Stomach (tissue), 19 donors: ENCODE data around the gene LCE3C. TPM values are rescaled to one million over a fixed set of nuclear protein-coding genes. Genes with fewer than 3 reads are reported as not detected.

Experiments
- DNase-seq, 2 donors: peaks; one replicate each; pipeline versions ENCODE4 v3.0.0 to v3.0.0-alpha.2; 2013 to 2019
- H3K27ac ChIP-seq, 5 donors: fragments of 200-600 bp in 4 of 5; sonication (generic) in 4 of 5; one replicate each; pipeline ENCODE4 v1.5.1; 2013 to 2019; ENCODE audit warnings: mild to moderate bottlenecking in 1 of 5, moderate library complexity in 1 of 5
- H3K27me3 ChIP-seq, 3 donors: fragments of 200-600 bp; sonication (generic); one replicate each; pipeline ENCODE4 v1.5.1; 2017 to 2019; ENCODE audit warnings: mixed run types in 1 of 3
- H3K36me3 ChIP-seq, 4 donors: fragments of 200-600 bp; sonication (generic); 1 replicate in 3 of 4; 2 replicates in 1 of 4; pipeline ENCODE4 v1.5.1; 2016 to 2019
- H3K4me1 ChIP-seq, 4 donors: fragments of 200-600 bp; sonication (generic); one replicate each; pipeline ENCODE4 v1.5.1; 2016 to 2019
- H3K4me3 ChIP-seq, 4 donors: fragments of 200-600 bp; sonication (generic) in 3 of 4; one replicate each; pipeline ENCODE4 v1.5.1; 2016 to 2019; ENCODE audit warnings: mild to moderate bottlenecking in 1 of 4
- H3K9me3 ChIP-seq, 4 donors: fragments of 200-600 bp; sonication (generic); one replicate each; pipeline ENCODE4 v1.5.1; 2016 to 2019
- CTCF ChIP-seq, 7 experiments: fragments of 450-650 bp in 4 of 7; fragments of 200-600 bp in 3 of 7; sonication (generic) in 3 of 7; IDR thresholded peaks; one replicate each; pipeline ENCODE4 v1.5.1; 2016 to 2019; ENCODE audit warnings: antibody characterized with exemption in 7 of 7, control low read depth in 2 of 7, mild to moderate bottlenecking in 1 of 7
- EP300 ChIP-seq: sonication (generic); formaldehyde crosslinking; IDR thresholded peaks from one replicate; pipeline ENCODE4 v1.6.1; 2017; ENCODE audit warnings: antibody characterized with exemption
- POLR2A ChIP-seq, 4 donors: fragments of 450-650 bp; IDR thresholded peaks; one replicate each; pipeline ENCODE4 v1.6.1; 2016; ENCODE audit warnings: antibody characterized with exemption in 4 of 4, control low read depth in 2 of 4, mild to moderate bottlenecking in 1 of 4, moderate library complexity in 1 of 4
- POLR2AphosphoS5 ChIP-seq, 3 donors: sonication (generic); formaldehyde crosslinking; IDR thresholded peaks; one replicate each; pipeline ENCODE4 v1.6.1; 2016; ENCODE audit warnings: antibody characterized with exemption in 3 of 3
- WGBS, 5 donors: extraction: QIAGEN DNeasy Blood & Tissue Kit in 3 of 5; methylation state at CpG; one replicate each; pipeline versions ENCODE4 v1.1.5 to v1.1.7; 2013 to 2018; 5-methylcytosine and 5-hydroxymethylcytosine counted together
- intact Hi-C: fragments of 100-400 bp; cut with DNase I; formaldehyde crosslinking; loops from one replicate; pipeline ENCODE4 v1.15.1; 2023; ENCODE audit warnings: low total_unique reads
- long read RNA-seq, 10 donors: transcript quantifications; one replicate each; lab custom pipeline, GENCODE V29; 2026
- polyA plus RNA-seq, 3 donors: library from polyadenylated mRNA; stranded (reverse); fragments of 200-250 nt; gene quantifications; one replicate each; pipeline ENCODE4 v1.2.3, GENCODE V29; 2013
- total RNA-seq, 5 donors: library from RNA; depleted of rRNA; stranded (reverse); fragments of >200 nt; gene quantifications; one replicate each; pipeline versions ENCODE4 v1.1.0 to v1.2.3, GENCODE V29; 2014 to 2016
- donor health status: healthy with polysubstance abuse.
- donor health status: Bipolar disorder and iron deficiency.
- donor health status: healthy.

Gene LCE3C, protein sequence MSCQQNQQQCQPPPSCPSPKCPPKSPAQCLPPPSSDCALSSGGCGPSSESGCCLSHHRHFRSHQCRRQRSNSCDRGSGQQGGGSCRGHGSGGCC
- total RNA-seq: not detected
- polyA plus RNA-seq: not detected
- long read RNA-seq, donor 1: 0 reads
- long read RNA-seq, donor 2: 0 reads
- long read RNA-seq, donor 3: 0 reads
- long read RNA-seq, donor 4: 0 reads
- long read RNA-seq, donor 5: 0 reads
- long read RNA-seq, donor 6: 0 reads
- long read RNA-seq, donor 7: 0 reads
- long read RNA-seq, donor 8: 0 reads
- long read RNA-seq, donor 9: 0 reads
- long read RNA-seq, donor 10: 0 reads

GRCh38 chr1:152599934-152600333 is at the start of gene LCE3C:
Gene LCE3C (plus strand): TSS chr1:152600234. CDS start chr1:152600732, 498 bp downstream.
- Histone ChIP-seq H3K4me1 (no peaks in the 10 kb centered on the region), H3K27me3 (no peaks in the 10 kb centered on the region), H3K36me3 (no peaks in the 10 kb centered on the region), H3K4me3 (no peak within 1 kb of the TSS), H3K9me3 (peaks cover 0 to 11% (median 0%) of the 10 kb centered on the region in 4 donors), H3K27ac (no peak within 1 kb of the TSS)
- intact Hi-C loops: no loop called here
- no peak for TF ChIP-seq POLR2AphosphoS5 (IDR thresholded peaks at IDR 0.05)
- TF ChIP-seq POLR2A (IDR thresholded peaks at IDR 0.05): no peak
- TF ChIP-seq EP300: no peak
- no peak for TF ChIP-seq CTCF (IDR thresholded peaks at IDR 0.05)
- WGBS, 5 donors: 50 to 79% (median 65%) methylated on average over 2 to 4 of the region's 4 CpGs; no CpG with 5 or more reads in 2 of the 5 donors
- no peak for DNase-seq

DNA sequence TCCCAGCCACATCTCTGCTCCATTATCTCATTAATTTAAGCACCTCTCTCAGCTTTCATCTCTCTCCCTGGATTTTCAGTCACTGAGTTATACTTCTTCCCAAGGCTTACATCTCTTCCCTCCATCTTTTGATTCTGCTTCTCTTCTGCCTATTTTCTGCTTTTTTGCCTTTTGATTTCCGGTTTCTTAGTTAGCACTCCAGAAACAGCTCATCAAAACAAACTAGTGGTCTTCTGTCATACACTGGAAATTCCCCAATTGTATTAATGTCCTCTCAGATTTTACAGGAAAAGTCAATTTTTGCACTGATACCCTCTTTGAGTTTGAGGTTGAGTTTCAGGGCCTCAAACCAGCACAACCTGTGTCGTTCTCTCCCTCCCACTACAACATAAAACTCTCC is 34.9 kb upstream of the LCE3C start:
- Histone ChIP-seq H3K27me3 (no peaks in the 10 kb centered on the region), H3K9me3 (peaks cover 0 to 27% (median 11%) of the 10 kb centered on the region in 4 donors), H3K36me3 (no peaks in the 10 kb centered on the region), H3K4me1 (no peaks in the 10 kb centered on the region), H3K27ac (no peak overlapping the region), H3K4me3 (no peak overlapping the region)
- no peak for DNase-seq
- intact Hi-C loops: no loop called here
- 57 to 84% (median 70%) methylated on average over 2 of the region's 2 CpGs for WGBS, 5 donors
- no peak for TF ChIP-seq EP300

DNA sequence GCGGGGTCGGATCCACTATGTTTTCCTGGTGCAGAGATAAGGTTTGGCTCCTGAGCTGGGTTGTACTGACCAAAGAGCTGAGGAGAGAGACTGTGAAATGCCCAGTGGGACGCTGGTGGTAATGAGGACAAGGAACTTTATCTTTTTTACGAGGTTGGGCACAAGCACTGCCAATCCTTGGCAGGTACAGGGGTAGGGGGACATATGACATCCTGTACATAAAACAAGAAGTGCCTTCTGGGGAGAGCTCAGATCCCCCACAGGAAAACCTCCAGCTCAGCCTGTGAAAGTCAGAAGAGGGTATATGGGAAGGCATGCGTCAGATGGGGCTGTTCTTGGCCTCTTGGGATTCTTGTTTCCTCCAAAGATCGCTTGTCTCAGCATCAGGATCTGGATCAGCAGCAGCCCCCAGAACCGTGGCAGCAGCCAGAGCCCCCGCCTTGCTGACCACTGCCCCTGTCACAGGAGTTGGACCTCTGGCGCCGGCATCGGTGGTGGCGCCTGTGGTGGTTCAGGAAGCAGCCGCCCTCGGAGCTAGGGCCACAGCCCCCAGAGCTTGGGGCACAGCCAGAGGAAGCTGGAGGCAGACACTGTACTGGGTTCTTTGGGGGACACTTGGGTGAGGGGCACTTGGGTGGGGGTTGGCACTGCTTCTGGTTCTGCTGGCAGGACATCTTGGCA is 34.4 kb upstream of the LCE3C start:
- Histone ChIP-seq H3K36me3 (no peaks in the 10 kb centered on the region), H3K9me3 (peaks cover 0 to 30% (median 15%) of the 10 kb centered on the region in 4 donors), H3K4me1 (no peaks in the 10 kb centered on the region), H3K27me3 (no peaks in the 10 kb centered on the region), H3K4me3 (no peak overlapping the region), H3K27ac (no peak overlapping the region)
- TF ChIP-seq POLR2AphosphoS5 (IDR thresholded peaks at IDR 0.05) (no peak), CTCF (IDR thresholded peaks at IDR 0.05) (no peak), POLR2A (IDR thresholded peaks at IDR 0.05) (no peak), EP300 (no peak)
- WGBS, 5 donors: 80 to 84% (median 80%) methylated on average over 7 to 14 of the region's 14 CpGs
- intact Hi-C loops: no loop called here
- DNase-seq: no peak

DNA sequence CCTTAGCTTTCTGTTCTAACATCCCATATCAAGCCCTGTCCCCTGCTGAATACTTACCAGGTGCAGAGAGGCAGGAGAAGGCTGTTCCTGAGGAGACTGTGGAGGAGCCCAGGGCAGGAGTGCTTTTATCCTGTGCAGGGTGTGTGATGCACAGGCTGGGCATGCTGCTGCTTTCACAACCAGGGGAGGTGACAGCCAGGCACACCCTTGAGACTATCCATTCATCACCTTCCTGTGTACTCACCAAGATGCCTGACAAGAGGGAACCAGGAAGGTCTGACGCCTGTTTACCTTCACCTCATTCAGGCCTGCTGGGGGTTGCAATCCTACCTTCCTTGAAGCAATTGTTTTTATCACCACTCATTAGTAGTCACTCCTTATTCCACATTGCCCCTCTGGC is 33.4 kb upstream of the LCE3C start, which contains the start of gene LCE3E:
LCE3E (minus strand) TSS at position 100 of the 400 bp plus-strand sequence. CDS start 572 bp downstream, outside the sequence.
- 38 to 67% (median 60%) methylated on average over 1 of the region's 1 CpG for whole genome bisulfite sequencing, 5 donors
- TF ChIP-seq POLR2AphosphoS5 (IDR thresholded peaks at IDR 0.05) (no peak), EP300 (no peak), POLR2A (IDR thresholded peaks at IDR 0.05) (no peak), CTCF (IDR thresholded peaks at IDR 0.05) (no peak)

More for the DNA sequence above, 33.4 kb upstream of the LCE3C start, which contains the start of gene LCE3E:
- H3K27me3 ChIP-seq: peaks cover 0 to 2% (median 0%) of the 10 kb centered on the region in 3 donors
- no peak within 1 kb of the TSS for H3K4me3 ChIP-seq
- peak in 1 of 2 donors; percentile 3 for DNase-seq
- no peaks in the 10 kb centered on the region for H3K4me1 ChIP-seq
- H3K36me3 ChIP-seq: no peaks in the 10 kb centered on the region
- no peak within 1 kb of the TSS for H3K27ac ChIP-seq
- intact Hi-C loops: no loop called here
- H3K9me3 ChIP-seq: peaks cover 0 to 36% (median 18%) of the 10 kb centered on the region in 4 donors
